Measurements from ENCODE around the gene SLC26A8. TPM values are rescaled to one million over a fixed set of nuclear protein-coding genes. Genes with fewer than 3 reads are reported as not detected.
A peak's percentile ranks its signal among the peaks of the same experiment; 100 is the strongest.

SLC26A8 gene
- total RNA-seq, 1 donor from 2014 or later, result not detected

- FAIRE-seq, result no peak
These were observed 30.5 kb upstream of the SLC26A8 start for GRCh38 chr6:36054956-36055355.

GRCh38 chr6:36054415-36054814 lies 30.0 kb upstream of the SLC26A8 start:
- no peak for TF ChIP-seq CTCF (IDR thresholded peaks at IDR 0.05; ENCODE audit: insufficient read depth, low read length, severe bottlenecking)
- no peak overlapping the region for H3K4me3 ChIP-seq (ENCODE audit: low read depth, low read length)
- FAIRE-seq, result no peak
- no peaks in the 10 kb centered on the region for H3K27me3 ChIP-seq (ENCODE audit: control insufficient read depth, insufficient read depth, low read length)
- DNase-seq (ENCODE audit: low read depth), result no peak
- H3K36me3 ChIP-seq (ENCODE audit: control insufficient read depth, insufficient read depth, low read length), result peaks cover 2% of the 10 kb centered on the region

More at GRCh38 chr6:36054956-36055355, 30.5 kb upstream of the SLC26A8 start:
- Histone ChIP-seq H3K4me3 (ENCODE audit: low read depth, low read length) (no peak overlapping the region), H3K27me3 (ENCODE audit: control insufficient read depth, insufficient read depth, low read length) (no peaks in the 10 kb centered on the region), H3K36me3 (ENCODE audit: control insufficient read depth, insufficient read depth, low read length) (peaks cover 2% of the 10 kb centered on the region)
- no peak for DNase-seq (ENCODE audit: low read depth)
- no peak for TF ChIP-seq CTCF (IDR thresholded peaks at IDR 0.05; ENCODE audit: insufficient read depth, low read length, severe bottlenecking)

- Histone ChIP-seq H3K27me3 (ENCODE audit: control insufficient read depth, insufficient read depth, low read length) (no peaks in the 10 kb centered on the region), H3K4me3 (ENCODE audit: low read depth, low read length) (no peak overlapping the region), H3K36me3 (ENCODE audit: control insufficient read depth, insufficient read depth, low read length) (no peaks in the 10 kb centered on the region)
- TF ChIP-seq CTCF (IDR thresholded peaks at IDR 0.05; ENCODE audit: insufficient read depth, low read length, severe bottlenecking), result no peak
- FAIRE-seq (no peak), DNase-seq (ENCODE audit: low read depth) (no peak)
These were observed 29.4 kb upstream of the SLC26A8 start for GRCh38 chr6:36053878-36054277.

GRCh38 chr6:36052097-36052496 lies 27.7 kb upstream of the SLC26A8 start:
- no peak for FAIRE-seq
- no peak for TF ChIP-seq CTCF (IDR thresholded peaks at IDR 0.05; ENCODE audit: insufficient read depth, low read length, severe bottlenecking)
- no peak for DNase-seq (ENCODE audit: low read depth)
- Histone ChIP-seq H3K4me3 (ENCODE audit: low read depth, low read length) (no peak overlapping the region), H3K36me3 (ENCODE audit: control insufficient read depth, insufficient read depth, low read length) (no peaks in the 10 kb centered on the region), H3K27me3 (ENCODE audit: control insufficient read depth, insufficient read depth, low read length) (no peaks in the 10 kb centered on the region)

- no peak for DNase-seq (ENCODE audit: low read depth)
- FAIRE-seq, result peak; percentile 13
- Histone ChIP-seq H3K27me3 (ENCODE audit: control insufficient read depth, insufficient read depth, low read length) (no peaks in the 10 kb centered on the region), H3K4me3 (ENCODE audit: low read depth, low read length) (no peak overlapping the region), H3K36me3 (ENCODE audit: control insufficient read depth, insufficient read depth, low read length) (no peaks in the 10 kb centered on the region)
- TF ChIP-seq CTCF (IDR thresholded peaks at IDR 0.05; ENCODE audit: insufficient read depth, low read length, severe bottlenecking), result no peak
These were observed 26.7 kb upstream of the SLC26A8 start for GRCh38 chr6:36050947-36051710.

GRCh38 chr6:36050305-36050704 lies 25.9 kb upstream of the SLC26A8 start:
- no peak for TF ChIP-seq CTCF (IDR thresholded peaks at IDR 0.05; ENCODE audit: insufficient read depth, low read length, severe bottlenecking)
- Histone ChIP-seq H3K36me3 (ENCODE audit: control insufficient read depth, insufficient read depth, low read length) (no peaks in the 10 kb centered on the region), H3K27me3 (ENCODE audit: control insufficient read depth, insufficient read depth, low read length) (no peaks in the 10 kb centered on the region), H3K4me3 (ENCODE audit: low read depth, low read length) (no peak overlapping the region)
- FAIRE-seq (no peak), DNase-seq (ENCODE audit: low read depth) (no peak)
